H1 (cell line): ENCODE measurements around the gene HSPA1B. TPM values are rescaled to one million over a fixed set of nuclear protein-coding genes. Genes with fewer than 3 reads are reported as not detected.

Experiments used
- CTCF ChIA-PET: fragments of 300-600 bp; sonication (Branson Sonifier 250); formaldehyde crosslinking; loops from one replicate; lab custom pipeline; 2021; ENCODE audit not compliant: partially characterized antibody; lab: Charles Lee
- POLR2A ChIA-PET: fragments of 300-600 bp; sonication (Branson Sonifier 250); formaldehyde crosslinking; loops from one replicate; lab custom pipeline; 2021; ENCODE audit warnings: inconsistent platforms; ENCODE audit not compliant: partially characterized antibody; lab: Charles Lee
- DNase-seq, 2 experiments: peaks; one replicate each; pipeline versions ENCODE4 v3.0.0 to v3.0.0-alpha.2; 2010 to 2022; ENCODE audit warnings: low spot score in 2 of 2, low read depth in 1 of 2, mixed read lengths in 1 of 2
- FAIRE-seq: peaks from 2 replicates; lab custom pipeline; 2011; peaks lifted over from hg19 to GRCh38; lab: Jason Lieb, UNC
- H2AFZ ChIP-seq: 2 replicates; pipeline ENCODE4 v1.8.1; 2012; ENCODE audit warnings: low read length, inconsistent platforms
- H2AK5ac ChIP-seq: 2 replicates; pipeline ENCODE4 v1.6.1; 2013; ENCODE audit warnings: low read depth, low read length
- H2BK120ac ChIP-seq: replicated peaks from 2 replicates; pipeline ENCODE3; 2013; ENCODE audit warnings: low read depth, low read length, inconsistent platforms
- H2BK12ac ChIP-seq: 2 replicates; pipeline ENCODE4 v1.6.1; 2013; ENCODE audit warnings: low read depth, low read length
- H2BK15ac ChIP-seq: 2 replicates; pipeline ENCODE4 v1.6.1; 2013; ENCODE audit warnings: low read length
- H2BK20ac ChIP-seq: 2 replicates; pipeline ENCODE4 v1.6.1; 2013; ENCODE audit warnings: low read length
- H2BK5ac ChIP-seq: 2 replicates; pipeline ENCODE4 v1.6.1; 2013; ENCODE audit warnings: low read depth, low read length
- H3K14ac ChIP-seq: 2 replicates; pipeline ENCODE4 v1.6.1; 2013; ENCODE audit warnings: inconsistent platforms; ENCODE audit not compliant: insufficient read length
- H3K18ac ChIP-seq: 2 replicates; pipeline ENCODE4 v1.6.1; 2013; ENCODE audit warnings: low read length; ENCODE audit errors: extremely low read depth
- H3K23ac ChIP-seq: 2 replicates; pipeline ENCODE4 v1.6.1; 2013; ENCODE audit warnings: inconsistent platforms; ENCODE audit not compliant: insufficient read length
- H3K23me2 ChIP-seq: 2 replicates; pipeline ENCODE4 v1.6.1; 2013; ENCODE audit warnings: low read depth, low read length
- H3K27ac ChIP-seq: 2 replicates; pipeline ENCODE4 v1.6.1; 2011; ENCODE audit warnings: low read depth, low read length, inconsistent platforms
- H3K27me3 ChIP-seq, 4 experiments: replicated peaks in 1 of 4; 1 replicate in 1 of 4; 2 replicates in 3 of 4; pipeline versions ENCODE4 v1.6.1 to v1.8.1; 2011 to 2013; ENCODE audit warnings: low read length in 3 of 4, mild to moderate bottlenecking in 3 of 4, inconsistent platforms in 2 of 4, mixed read lengths in 2 of 4, moderate library complexity in 1 of 4; ENCODE audit not compliant: control insufficient read depth in 3 of 4, insufficient read depth in 3 of 4; ENCODE audit errors: extremely low read depth in 1 of 4
- H3K36me3 ChIP-seq, 4 experiments: 2 replicates each; pipeline versions ENCODE4 v1.6.1 to v1.8.1; 2011 to 2013; ENCODE audit warnings: mild to moderate bottlenecking in 4 of 4, low read length in 3 of 4, moderate library complexity in 2 of 4, control low read depth in 1 of 4, inconsistent platforms in 1 of 4; ENCODE audit not compliant: insufficient read depth in 4 of 4, control insufficient read depth in 2 of 4
- H3K4ac ChIP-seq: replicated peaks from 2 replicates; pipeline ENCODE3; 2013; ENCODE audit warnings: low read length, low read depth, mixed read lengths, inconsistent platforms; ENCODE audit not compliant: insufficient read length
- H3K4me1 ChIP-seq, 4 experiments: replicated peaks in 1 of 4; 1 replicate in 1 of 4; 2 replicates in 3 of 4; pipeline versions ENCODE4 v1.6.1 to v1.8.1; 2011 to 2013; ENCODE audit warnings: low read length in 3 of 4, inconsistent platforms in 2 of 4, mixed read lengths in 1 of 4; ENCODE audit not compliant: insufficient read depth in 4 of 4, control insufficient read depth in 3 of 4
- H3K4me2 ChIP-seq, 2 experiments: 2 replicates each; pipeline versions ENCODE4 v1.6.1 to v1.8.1; 2011 to 2013; ENCODE audit warnings: low read depth in 2 of 2, low read length in 2 of 2, control low read depth in 1 of 2, inconsistent platforms in 1 of 2, mild to moderate bottlenecking in 1 of 2; ENCODE audit not compliant: insufficient read depth in 1 of 2
- H3K4me3 ChIP-seq, 4 experiments: fragments of 200-600, 300-600 bp in 1 of 4; sonication (generic), shearing (Covaris generic), sonication (Bioruptor Twin) in 1 of 4; 2 replicates each; pipeline versions ENCODE4 v1.5.1 to v1.8.1; 2011 to 2016; ENCODE audit warnings: low read length in 4 of 4, low read depth in 3 of 4, control low read depth in 2 of 4, inconsistent platforms in 2 of 4, mild to moderate bottlenecking in 2 of 4, mixed read lengths in 1 of 4, moderate library complexity in 1 of 4; ENCODE audit not compliant: insufficient read depth in 2 of 4; ENCODE audit errors: extremely low read depth in 1 of 4
- H3K56ac ChIP-seq: replicated peaks from 2 replicates; pipeline ENCODE3; 2013; ENCODE audit warnings: low read depth, mild to moderate bottlenecking, mixed read lengths, low read length, inconsistent platforms; ENCODE audit not compliant: insufficient read length
- H3K79me1 ChIP-seq: 2 replicates; pipeline ENCODE4 v1.6.1; 2013; ENCODE audit warnings: low read depth, low read length, control low read depth
- H3K79me2 ChIP-seq, 2 experiments: 2 replicates each; pipeline versions ENCODE4 v1.6.1 to v1.8.1; 2012 to 2013; ENCODE audit warnings: low read length in 2 of 2, mild to moderate bottlenecking in 2 of 2, inconsistent platforms in 1 of 2; ENCODE audit not compliant: insufficient read depth in 2 of 2, control insufficient read depth in 1 of 2
- H3K9ac ChIP-seq, 4 experiments: replicated peaks in 1 of 4; 1 replicate in 1 of 4; 2 replicates in 3 of 4; pipeline versions ENCODE4 v1.6.1 to v1.8.1; 2011 to 2013; ENCODE audit warnings: low read depth in 3 of 4, low read length in 3 of 4, control low read depth in 2 of 4, mild to moderate bottlenecking in 2 of 4, moderate library complexity in 2 of 4, inconsistent platforms in 1 of 4; ENCODE audit errors: extremely low read depth in 1 of 4
- H3K9me3 ChIP-seq, 2 experiments: 2 replicates each; pipeline versions ENCODE4 v1.6.1 to v1.8.1; 2012 to 2013; ENCODE audit warnings: mild to moderate bottlenecking in 2 of 2, moderate library complexity in 2 of 2, control low read depth in 1 of 2, inconsistent platforms in 1 of 2, low read depth in 1 of 2, low read length in 1 of 2, mixed read lengths in 1 of 2; ENCODE audit not compliant: insufficient read depth in 2 of 2
- H4K20me1 ChIP-seq, 2 experiments: replicated peaks in 1 of 2; 2 replicates each; pipeline versions ENCODE3 to v1.8.1; 2011 to 2013; ENCODE audit warnings: inconsistent platforms in 2 of 2, low read length in 2 of 2, mild to moderate bottlenecking in 1 of 2; ENCODE audit not compliant: insufficient read depth in 2 of 2, control insufficient read depth in 1 of 2
- H4K5ac ChIP-seq: 2 replicates; pipeline ENCODE4 v1.6.1; 2013; ENCODE audit warnings: low read length, low read depth, mixed read lengths, inconsistent platforms; ENCODE audit not compliant: insufficient read length
- H4K8ac ChIP-seq: 2 replicates; pipeline ENCODE4 v1.8.0; 2013; ENCODE audit warnings: mild to moderate bottlenecking, moderate library complexity, low read length, inconsistent platforms; ENCODE audit not compliant: insufficient read depth; ENCODE audit errors: extremely low read depth
- H4K91ac ChIP-seq: replicated peaks from 2 replicates; pipeline ENCODE3; 2013; ENCODE audit warnings: low read length, mixed read lengths, inconsistent platforms; ENCODE audit not compliant: insufficient read length
- ATF3 ChIP-seq: IDR thresholded peaks from 2 replicates; pipeline ENCODE4 v1.6.1; 2011; ENCODE audit warnings: low read depth, mild to moderate bottlenecking, low read length; ENCODE audit not compliant: insufficient read depth
- EP300 ChIP-seq, 2 experiments: IDR thresholded peaks; 1 replicate in 1 of 2; 2 replicates in 1 of 2; pipeline ENCODE4 v1.6.1; 2011 to 2012; ENCODE audit warnings: low read depth in 2 of 2, low read length in 2 of 2, mild to moderate bottlenecking in 2 of 2, borderline replicate concordance in 1 of 2, inconsistent platforms in 1 of 2, moderate library complexity in 1 of 2
- EZH2 ChIP-seq: fragments of 200-600 bp; sonication (generic); IDR thresholded peaks from 2 replicates; pipeline ENCODE4 v1.7.1; 2012; ENCODE audit warnings: low read depth, mild to moderate bottlenecking, moderate library complexity, low read length, inconsistent platforms; ENCODE audit not compliant: severe bottlenecking
- KDM4A ChIP-seq: IDR thresholded peaks from one replicate; pipeline ENCODE4 v1.7.1; 2012; ENCODE audit warnings: low read depth, mild to moderate bottlenecking, moderate library complexity, low read length, inconsistent platforms; ENCODE audit not compliant: severe bottlenecking
- PHF8 ChIP-seq: fragments of 200-600 bp; sonication (generic); conservative IDR thresholded peaks from 2 replicates; pipeline ENCODE4 v1.7.1; 2012; ENCODE audit warnings: low read depth, mild to moderate bottlenecking, inconsistent platforms, low read length, moderate library complexity
- POLR2A ChIP-seq, 2 experiments: IDR thresholded peaks; 1 replicate in 1 of 2; 2 replicates in 1 of 2; pipeline ENCODE4 v1.6.1; 2011; ENCODE audit warnings: low read depth in 2 of 2, low read length in 2 of 2, mild to moderate bottlenecking in 2 of 2; ENCODE audit errors: control extremely low read depth in 1 of 2
- RBBP5 ChIP-seq: IDR thresholded peaks from 2 replicates; pipeline ENCODE4 v1.7.1; 2012; ENCODE audit warnings: low read depth, mild to moderate bottlenecking, inconsistent platforms, low read length, moderate library complexity, borderline replicate concordance
- RNF2 ChIP-seq: fragments of 200-900, 300-1000 bp; sonication (generic); IDR thresholded peaks from 2 replicates; pipeline ENCODE4 v1.7.1; 2016; ENCODE audit warnings: borderline replicate concordance, low read depth, mild to moderate bottlenecking, antibody characterized with exemption, low read length; ENCODE audit not compliant: poor library complexity, severe bottlenecking; ENCODE audit errors: missing control alignments
- SAP30 ChIP-seq: fragments of 300-600 bp; sonication (generic); IDR thresholded peaks from 2 replicates; pipeline ENCODE4 v1.7.1; 2012; ENCODE audit warnings: low read length, moderate library complexity, mild to moderate bottlenecking, inconsistent platforms; ENCODE audit not compliant: insufficient read depth, insufficient replicate concordance
- SIRT6 ChIP-seq: IDR thresholded peaks from one replicate; pipeline ENCODE4 v1.7.1; 2012; ENCODE audit warnings: low read length, inconsistent platforms
- SP2 ChIP-seq: IDR thresholded peaks from 2 replicates; pipeline ENCODE4 v1.6.1; 2012; ENCODE audit warnings: mild to moderate bottlenecking, low read length, inconsistent platforms
- TAF1 ChIP-seq: IDR thresholded peaks from 2 replicates; pipeline ENCODE4 v1.6.1; 2011; ENCODE audit warnings: mild to moderate bottlenecking, low read depth, low read length
- WGBS, 2 experiments: shearing (Covaris generic) in 1 of 2; methylation state at CpG; one replicate each; pipeline versions ENCODE4 v1.1.6 to v1.1.7; 2013 to 2015; ENCODE audit warnings: low lambda C conversion rate in 2 of 2, mixed read lengths in 2 of 2, inconsistent platforms in 1 of 2, low coverage in 1 of 2, missing lambda C conversion rate in 1 of 2; ENCODE audit not compliant: insufficient replicate concordance in 2 of 2, insufficient coverage in 1 of 2, insufficient read length in 1 of 2; ENCODE audit errors: extremely low coverage in 1 of 2, missing lambda C conversion rate in 1 of 2; 5-methylcytosine and 5-hydroxymethylcytosine counted together
- polyA plus RNA-seq, 7 experiments: library from polyadenylated mRNA; depleted of rRNA in 3 of 7; stranded (reverse) in 5 of 7; unstranded in 2 of 7; fragments of >200 nt in 5 of 7; fragments of 200-250 nt in 2 of 7; gene quantifications; 1 replicate in 5 of 7; 2 replicates in 1 of 7; 4 replicates in 1 of 7; pipeline versions ENCODE4 v1.2.1 to v1.2.3, GENCODE V29; 2011 to 2013; ENCODE audit warnings: missing spikeins in 2 of 7, mixed read lengths in 2 of 7
- total RNA-seq: library from RNA; stranded (reverse); fragmentation: NEBNext Ultra II Directional; extraction: Animal tissue kit (Norgen Biotek cat#: 25700); gene quantifications from 2 replicates; pipeline ENCODE4 v1.2.1, GENCODE V29; 2021

The HSPA1B gene
- total and polyA plus RNA-seq, 2 of the 8 experiments (the other 6 are each of a cell fraction or from before 2014, with no cell fraction given), result 36.6 to 76.6 TPM

DNA sequence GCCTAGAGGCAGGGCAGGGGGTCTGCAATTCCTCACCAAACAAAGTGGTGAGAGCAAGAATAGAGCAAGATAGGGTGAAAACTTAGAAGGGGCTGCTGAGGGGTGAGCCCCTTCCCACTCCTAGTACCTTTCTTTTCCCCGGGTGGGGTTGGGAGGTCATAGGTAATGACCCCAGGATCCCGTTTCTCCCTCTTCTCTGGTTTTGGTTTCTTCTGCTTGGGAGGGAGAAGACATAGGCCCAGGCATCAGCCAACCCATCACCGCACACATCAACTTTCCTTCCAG, 35.5 kb upstream of the HSPA1B start:
- H3K4me1 ChIP-seq, result peaks cover 0 to 2% (median under 1%) of the 10 kb centered on the region in 4 experiments; a peak in 3 of 7 replicates
- no peak overlapping the region for H3K4ac ChIP-seq
- H4K91ac ChIP-seq, result no peak overlapping the region
- H3K9me3 ChIP-seq, result no peaks in the 10 kb centered on the region
- H2BK12ac ChIP-seq, result no peak overlapping the region
- peaks cover 5% of the 10 kb centered on the region; the same call in 1 of the 2 replicates for H3K23me2 ChIP-seq
- FAIRE-seq (no peak), DNase-seq (no peak)
- 82% methylated on average over 3 of the region's 3 CpGs; no CpG with 5 or more reads in 1 of the 2 experiments for WGBS, 2 experiments
- H4K8ac ChIP-seq, result no peak overlapping the region
- no peak overlapping the region for H4K5ac ChIP-seq
- no peak overlapping the region for H2BK5ac ChIP-seq
- H3K36me3 ChIP-seq, result peaks cover 4 to 39% (median 10%) of the 10 kb centered on the region in 4 experiments; a peak in 5 of 8 replicates
- no peak overlapping the region for H2AFZ ChIP-seq
- no peak overlapping the region for H3K9ac ChIP-seq
- peaks cover 0 to 5% of the 10 kb centered on the region in 2 experiments for H4K20me1 ChIP-seq
- peaks cover 0 to 19% of the 10 kb centered on the region in 2 experiments; a peak in 2 of 4 replicates for H3K79me2 ChIP-seq
- H3K18ac ChIP-seq, result no peak overlapping the region
- H3K23ac ChIP-seq, result no peak overlapping the region
- H3K14ac ChIP-seq, result no peak overlapping the region
- no peak overlapping the region for H2BK120ac ChIP-seq
- H3K4me2 ChIP-seq, result no peak overlapping the region
- no peak overlapping the region for H2AK5ac ChIP-seq
- ChIA-PET POLR2A (interaction anchor here (0.7 to 10.3 kb wide), 8 partner anchors 9 to 126 kb away, joined by 3 to 85 read pairs (median 6); partner anchors contain the start of genes DDAH2, HSPA1B, MSH5 and VWA7), CTCF (interaction anchor here (0.8 to 15.6 kb wide), 25 partner anchors 8 to 160 kb away, joined by 3 to 228 read pairs (median 5); partner anchors contain the start of genes DDAH2, HSPA1B, LSM2 and MSH5)
- peaks cover 3% of the 10 kb centered on the region; the same call in 1 of the 2 replicates for H3K79me1 ChIP-seq
- H2BK15ac ChIP-seq, result no peak overlapping the region
- no peak overlapping the region for H2BK20ac ChIP-seq
- no peak overlapping the region for H3K4me3 ChIP-seq
- H3K27ac ChIP-seq, result no peak overlapping the region
- H3K27me3 ChIP-seq, result no peaks in the 10 kb centered on the region
- H3K56ac ChIP-seq, result no peak overlapping the region
- TF ChIP-seq RBBP5, result no peak
- TF ChIP-seq ATF3, result no peak
- TF ChIP-seq PHF8, result no peak
- no peak for TF ChIP-seq POLR2A (IDR thresholded peaks at IDR 0.05; ENCODE audit: control extremely low read depth in 1 of 2, low read depth in 2 of 2, low read length in 2 of 2)
- TF ChIP-seq EZH2, result no peak
- no peak for TF ChIP-seq SIRT6
- no peak for TF ChIP-seq SP2
- TF ChIP-seq TAF1, result no peak
- no peak for TF ChIP-seq EP300 (IDR thresholded peaks at IDR 0.05; ENCODE audit: borderline replicate concordance in 1 of 2, low read depth in 2 of 2, low read length in 2 of 2)
- no peak for TF ChIP-seq SAP30
- TF ChIP-seq RNF2, result no peak
- no peak for TF ChIP-seq KDM4A
